ENCODE measurements around the gene ATPAF1.
A peak's percentile ranks its signal among the peaks of the same experiment; 100 is the strongest.

ATPAF1 gene

DNA sequence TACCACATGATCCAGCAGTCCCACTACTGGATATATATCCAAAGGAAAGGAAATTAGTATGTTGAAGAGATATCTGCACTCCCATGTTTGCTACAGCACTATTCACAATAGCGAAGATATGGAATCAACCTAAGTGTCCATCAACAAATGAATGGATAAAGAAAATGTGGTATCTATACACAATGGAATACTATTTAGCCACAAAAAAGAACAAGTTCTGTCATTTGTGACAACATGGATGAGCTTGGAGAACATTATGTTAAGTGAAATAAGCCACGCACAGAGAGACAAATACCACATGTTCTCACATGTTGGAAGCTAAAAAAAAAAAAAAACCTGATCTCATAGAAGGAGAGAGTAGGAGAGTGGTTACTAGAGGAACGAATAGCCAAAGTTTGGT lies 17.7 kb downstream of the ATPAF1 start:
- no peak for DNase-seq (ENCODE audit: low spot score)

DNA sequence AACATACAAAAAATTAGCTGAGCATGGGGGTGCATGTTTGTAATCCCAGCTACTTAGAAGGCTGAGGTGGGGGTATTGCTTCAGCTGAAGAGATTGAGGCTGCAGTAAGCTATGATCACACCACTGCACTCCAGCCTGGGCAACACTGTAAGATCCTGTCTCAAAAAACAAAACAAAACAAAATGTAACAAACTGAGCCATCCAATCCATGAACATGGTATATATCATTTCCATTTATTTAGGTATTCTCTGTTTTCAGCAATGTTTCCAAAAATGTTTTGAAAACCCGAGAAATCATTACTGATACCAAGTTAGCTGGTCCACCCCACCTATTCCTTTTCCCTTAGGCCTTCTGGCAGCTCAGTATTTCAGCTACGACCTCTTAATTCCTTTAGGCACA lies 18.4 kb downstream of the ATPAF1 start:
- DNase-seq (ENCODE audit: low spot score), result no peak

DNA sequence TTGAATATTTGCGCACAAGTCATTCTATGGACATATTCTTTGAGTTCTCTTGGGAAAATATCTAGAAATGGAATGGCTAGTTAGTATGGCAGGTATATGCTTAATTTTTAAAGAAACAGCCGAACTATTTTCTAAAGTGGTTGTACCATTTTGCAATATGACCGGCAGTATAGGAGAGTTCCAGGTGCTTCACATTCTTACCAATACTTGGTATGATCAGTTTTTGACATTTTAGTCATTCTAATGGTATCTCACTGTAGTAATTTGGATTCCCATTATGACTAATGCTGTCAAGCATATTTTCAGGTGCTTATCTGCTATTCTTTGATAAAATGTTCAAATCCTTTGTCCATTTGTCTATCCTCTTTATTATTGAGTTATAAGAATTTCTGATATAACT lies 20.6 kb downstream of the ATPAF1 start:
- no peak for DNase-seq (ENCODE audit: low spot score)

DNA sequence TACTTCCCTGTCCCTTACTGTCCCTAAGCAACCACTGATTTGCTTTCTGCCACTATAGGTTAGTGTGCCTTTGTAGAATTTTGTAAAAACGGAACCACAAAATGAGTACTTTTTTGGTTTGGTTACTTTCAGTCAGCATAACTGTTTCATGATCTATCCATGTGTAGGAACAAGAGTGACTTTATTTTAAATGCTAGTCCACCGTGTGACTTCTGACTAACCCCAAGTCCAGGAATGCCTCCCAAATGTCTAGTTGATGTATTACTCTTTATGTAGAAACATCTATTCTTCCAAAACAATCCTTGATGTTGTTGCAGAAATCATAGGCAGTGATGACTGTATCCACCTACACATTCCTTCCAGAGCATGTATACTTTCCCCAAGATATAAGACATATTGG lies 21.3 kb downstream of the ATPAF1 start:
- DNase-seq (ENCODE audit: low spot score), result no peak

DNA sequence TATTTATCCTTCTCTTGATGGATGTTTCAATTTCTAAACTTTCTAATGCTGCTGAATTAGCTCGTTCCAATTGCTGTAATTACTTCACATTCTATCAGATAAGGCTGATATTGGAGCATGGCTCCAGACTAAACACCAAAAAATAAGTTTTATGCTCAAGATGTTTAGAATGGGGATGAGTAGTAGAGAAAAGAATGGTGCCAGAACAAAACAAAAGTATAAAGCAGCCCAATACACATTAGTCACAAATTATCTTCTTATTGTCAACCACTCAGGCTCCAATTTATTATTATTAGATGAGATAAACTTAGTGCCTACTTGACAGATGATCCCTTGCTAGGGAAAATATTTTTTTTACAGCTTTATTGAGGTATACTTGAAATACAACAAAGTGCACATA lies 21.8 kb downstream of the ATPAF1 start:
- DNase-seq (ENCODE audit: low spot score), result no peak

DNA sequence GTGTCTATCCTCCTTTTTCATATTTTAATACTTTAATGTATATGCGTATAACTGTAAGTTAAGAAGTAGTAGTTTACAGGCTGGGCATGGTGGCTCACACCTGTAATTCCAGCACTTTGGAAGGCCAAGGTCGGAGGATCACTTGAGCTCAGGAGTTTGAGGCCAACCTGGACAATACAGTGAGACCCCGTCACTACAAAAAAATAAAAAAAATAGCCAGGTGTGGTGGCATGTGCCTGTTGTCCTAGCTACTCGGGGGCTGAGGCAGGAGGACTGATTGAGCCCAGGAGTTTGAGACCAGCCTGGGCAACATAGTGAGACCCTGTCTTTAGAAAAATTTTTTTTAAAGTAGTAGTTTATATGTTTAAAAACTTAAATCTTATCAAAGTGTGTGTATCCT lies 22.3 kb downstream of the ATPAF1 start:
- no peak for DNase-seq (ENCODE audit: low spot score)

DNA sequence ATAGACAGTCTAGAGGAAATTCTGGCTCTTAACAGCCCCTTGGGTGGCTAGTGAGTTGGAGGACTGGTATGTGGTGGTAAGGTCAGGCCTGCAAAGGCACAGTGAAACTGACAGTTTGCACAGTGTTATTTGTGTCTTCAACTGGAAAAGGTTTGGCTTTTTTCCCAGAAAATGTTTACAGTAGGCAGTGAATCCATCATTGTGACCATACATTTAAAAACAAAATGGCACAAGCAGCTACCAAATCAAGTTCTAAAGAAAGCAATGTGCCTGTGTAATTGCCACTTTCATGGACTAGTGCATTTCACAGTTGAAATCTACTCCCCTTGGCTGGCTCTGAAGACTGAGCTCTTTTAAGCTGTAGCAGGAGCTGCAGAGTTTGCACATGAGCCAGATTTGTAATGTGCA lies 24.8 kb downstream of the ATPAF1 start:
- DNase-seq (ENCODE audit: low spot score), result no peak

DNA sequence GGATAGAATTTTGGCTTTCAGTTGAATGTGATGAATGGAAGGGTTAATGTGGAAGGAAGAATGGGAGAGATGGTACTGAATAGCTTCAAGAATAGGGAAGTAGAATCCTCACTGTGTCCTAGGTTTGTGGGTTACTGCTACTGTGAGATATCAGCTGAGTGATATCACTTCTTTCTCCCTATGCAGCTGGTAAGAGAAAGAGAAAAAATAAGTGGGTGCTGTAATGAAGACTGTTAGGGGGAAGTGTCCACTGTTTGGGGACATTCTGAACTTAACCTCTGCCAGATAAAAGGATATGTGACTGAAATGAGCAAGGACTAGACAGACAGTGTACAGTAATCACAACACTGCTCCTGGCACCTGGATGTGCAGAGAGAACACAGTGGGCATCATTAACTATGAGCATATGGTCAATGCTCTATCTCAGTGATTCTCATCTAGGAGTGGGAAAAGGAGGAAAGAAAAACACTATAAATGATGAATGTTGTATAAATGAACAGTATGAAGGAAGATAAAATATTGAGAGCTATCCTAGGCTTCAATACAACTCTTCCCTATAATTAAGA lies 26.0 kb downstream of the ATPAF1 start:
- DNase-seq (ENCODE audit: low spot score), result no peak

DNA sequence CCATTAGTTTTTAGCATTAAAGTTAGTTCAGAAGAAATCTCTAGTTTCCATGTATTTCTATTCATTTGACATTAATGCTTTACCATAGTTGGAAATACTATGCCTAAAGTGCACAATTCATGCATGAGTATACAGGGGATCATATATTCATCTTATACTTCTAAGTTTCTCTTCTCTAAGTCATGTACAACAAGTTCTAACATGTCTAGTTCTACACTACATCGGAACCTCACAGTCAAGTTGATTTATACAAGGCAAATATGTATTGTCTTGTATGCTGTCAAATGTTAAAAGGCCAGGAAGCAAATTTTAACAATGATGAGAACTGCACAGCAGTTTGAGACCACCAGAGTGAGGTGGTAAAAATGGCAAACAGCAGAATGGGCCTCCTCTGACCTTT lies 28.6 kb downstream of the ATPAF1 start:
- no peak for DNase-seq (ENCODE audit: low spot score)

DNA sequence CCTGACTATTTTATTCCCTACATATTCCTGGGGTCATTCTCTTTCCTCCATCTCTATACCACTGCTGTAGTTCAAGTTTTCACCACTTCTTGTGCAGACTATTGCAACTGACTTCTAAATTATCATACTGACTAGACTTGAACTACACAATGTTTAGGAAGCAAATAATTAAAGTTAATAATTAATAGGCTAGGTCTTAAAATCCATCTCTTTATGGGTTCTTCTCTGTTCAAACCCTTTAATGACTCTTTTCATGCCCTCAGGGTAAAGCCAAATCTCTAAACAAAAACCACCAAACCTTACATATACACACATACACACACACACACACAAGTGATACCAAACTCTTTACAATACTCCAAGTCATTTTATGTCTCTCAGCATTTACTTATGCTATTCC lies 29.2 kb downstream of the ATPAF1 start:
- DNase-seq (ENCODE audit: low spot score), result no peak

DNA sequence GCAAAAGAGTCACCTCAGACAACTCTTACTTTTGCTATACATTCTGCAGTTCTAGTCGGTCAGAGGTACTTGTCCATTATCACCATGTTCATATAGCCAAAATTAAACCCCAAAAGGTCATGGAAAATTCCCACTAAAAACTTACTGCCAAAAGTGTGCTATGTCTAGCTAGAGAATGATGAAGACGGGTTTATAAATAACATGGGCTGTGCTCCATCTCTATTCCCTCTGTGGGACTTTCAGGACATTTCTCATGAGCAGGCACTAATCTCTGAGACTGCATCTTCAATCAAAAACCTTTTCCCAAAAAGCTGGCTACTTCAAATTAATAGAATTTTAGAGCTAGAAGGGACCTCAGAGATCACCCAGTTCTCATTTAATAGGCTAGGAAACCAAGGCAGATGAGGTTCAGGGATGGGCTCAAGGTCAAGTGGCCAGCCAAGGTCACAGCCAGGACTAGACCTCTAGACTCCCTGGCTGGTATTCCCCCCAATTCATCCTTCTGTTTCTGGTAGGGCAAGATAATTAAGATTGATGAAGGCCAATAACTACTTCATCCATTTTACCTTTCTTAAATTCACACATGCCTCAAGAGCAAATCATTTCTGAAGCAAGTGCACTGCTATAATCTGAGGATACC lies 30.6 kb downstream of the ATPAF1 start:
- DNase-seq (ENCODE audit: low spot score), result no peak

DNA sequence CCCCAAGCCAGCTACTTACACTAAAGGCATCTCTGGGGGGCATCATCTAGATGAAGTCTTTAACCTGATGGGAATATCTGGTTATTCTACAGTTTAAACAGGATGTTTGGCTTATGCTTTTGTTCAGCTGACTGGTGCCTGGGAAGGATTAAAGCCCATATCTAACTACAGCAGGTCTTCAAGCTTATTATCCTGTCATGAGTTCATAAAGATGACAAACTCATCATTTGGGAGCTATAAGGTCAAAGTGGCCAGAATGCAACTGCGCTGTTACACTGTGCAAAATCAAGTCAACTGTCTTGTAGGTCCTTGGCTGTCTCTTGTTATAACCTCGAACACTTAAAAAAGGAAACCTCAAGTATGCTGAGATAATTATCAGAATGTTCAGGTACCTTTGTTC lies 33.0 kb downstream of the ATPAF1 start:
- DNase-seq (ENCODE audit: low spot score), result no peak

DNA sequence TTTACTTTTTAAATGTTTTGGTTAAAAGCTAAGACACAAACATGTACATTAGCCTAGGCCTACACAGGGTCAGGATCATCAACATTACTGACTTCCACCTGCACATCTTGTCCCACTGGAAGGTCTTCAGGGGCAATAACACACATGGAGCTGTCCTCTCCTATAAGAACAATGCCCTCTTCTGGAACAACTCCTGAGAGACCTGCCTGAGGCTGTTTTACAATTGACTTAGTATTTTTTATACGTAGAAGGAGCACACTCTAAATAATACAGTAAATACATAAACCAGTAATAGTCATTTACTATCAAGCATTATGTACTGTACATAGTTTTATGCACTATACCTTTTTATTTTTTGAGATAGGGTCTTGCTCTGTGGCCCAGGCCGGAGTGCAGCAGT lies 37.4 kb downstream of the ATPAF1 start:
- no peak for DNase-seq (ENCODE audit: low spot score)

DNA sequence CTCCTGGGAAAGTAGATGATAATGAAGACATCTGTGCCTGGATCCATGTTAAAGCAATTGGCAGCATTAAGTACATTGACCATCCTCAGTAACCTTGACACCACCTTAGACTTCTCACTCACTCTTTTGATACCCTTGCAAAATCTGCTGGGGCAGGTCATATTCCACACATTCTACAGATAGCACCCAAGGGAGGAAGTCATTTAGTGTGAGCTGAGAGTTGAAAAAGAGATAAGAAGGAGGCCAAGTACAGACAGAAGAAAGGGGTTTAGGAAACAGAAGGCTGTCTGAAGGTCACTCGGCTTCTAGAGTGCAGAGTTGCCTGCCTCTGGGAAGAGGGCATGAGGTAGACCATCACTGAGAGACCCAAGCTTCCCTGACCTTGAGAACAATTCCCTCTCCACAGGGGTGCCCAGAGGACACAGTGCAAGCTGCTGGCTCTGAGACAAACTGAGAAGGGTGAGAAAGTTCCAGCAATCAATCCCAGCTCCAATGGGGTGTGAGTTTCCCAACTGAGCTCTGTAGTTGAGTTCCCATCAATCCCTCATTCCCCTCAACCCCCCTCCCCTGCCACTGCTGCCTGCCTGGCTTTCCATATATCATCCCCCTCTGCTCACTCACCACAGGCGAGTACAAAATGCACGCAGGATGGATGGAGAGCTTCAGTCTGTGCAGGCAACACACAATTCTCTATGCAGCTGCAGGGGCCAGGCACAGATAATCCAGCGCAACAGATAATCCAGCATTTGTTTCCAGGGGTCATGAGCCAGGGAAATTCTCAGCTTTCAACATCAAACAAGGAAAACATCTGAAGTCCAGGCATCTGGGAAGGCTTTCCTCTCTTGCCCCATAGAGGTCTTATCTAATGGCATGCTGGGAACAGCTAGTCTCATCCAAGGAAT lies 44.2 kb downstream of the ATPAF1 start:
- DNase-seq (ENCODE audit: low spot score), result no peak

DNA sequence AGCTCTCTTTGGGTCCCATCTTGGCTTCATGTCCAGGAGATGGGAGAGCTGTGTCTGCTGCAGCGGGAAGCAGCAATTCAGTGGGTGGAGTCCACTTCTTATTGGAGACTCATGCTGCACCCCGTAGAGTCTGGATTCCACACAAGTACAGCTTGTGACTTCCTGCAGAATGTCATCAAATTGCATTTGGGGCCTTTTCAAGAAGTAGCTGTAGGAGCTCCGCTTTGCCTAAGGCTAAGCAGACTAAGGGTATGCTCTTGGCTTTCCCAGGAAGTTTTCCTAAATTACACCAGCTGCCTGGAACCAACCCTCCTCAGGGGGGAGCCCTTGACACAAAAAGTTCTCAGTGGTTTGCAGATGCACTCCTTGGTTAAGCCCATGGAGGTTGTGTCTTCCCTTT lies 45.8 kb downstream of the ATPAF1 start:
- no peak for DNase-seq (ENCODE audit: low spot score)

DNA sequence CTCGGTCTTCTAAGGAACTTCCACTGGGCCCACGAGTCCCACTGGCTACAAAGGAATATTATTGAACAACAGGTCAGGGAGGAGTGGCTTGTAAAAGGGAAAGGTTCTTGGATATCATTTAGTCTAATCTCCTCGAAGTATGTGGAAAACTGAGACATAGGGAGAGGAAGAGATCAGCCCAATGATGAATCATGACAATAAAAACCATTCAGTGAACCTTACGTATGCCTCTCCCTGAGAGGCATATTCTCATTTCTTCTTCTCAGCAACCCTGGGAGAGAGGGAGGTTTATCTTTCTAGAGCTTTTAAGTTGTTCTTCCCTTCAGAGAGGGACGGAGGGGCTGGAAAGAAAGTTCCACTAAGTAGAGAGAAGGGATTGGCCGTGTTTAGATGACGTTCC lies 46.2 kb downstream of the ATPAF1 start:
- no peak for DNase-seq (ENCODE audit: low spot score)

DNA sequence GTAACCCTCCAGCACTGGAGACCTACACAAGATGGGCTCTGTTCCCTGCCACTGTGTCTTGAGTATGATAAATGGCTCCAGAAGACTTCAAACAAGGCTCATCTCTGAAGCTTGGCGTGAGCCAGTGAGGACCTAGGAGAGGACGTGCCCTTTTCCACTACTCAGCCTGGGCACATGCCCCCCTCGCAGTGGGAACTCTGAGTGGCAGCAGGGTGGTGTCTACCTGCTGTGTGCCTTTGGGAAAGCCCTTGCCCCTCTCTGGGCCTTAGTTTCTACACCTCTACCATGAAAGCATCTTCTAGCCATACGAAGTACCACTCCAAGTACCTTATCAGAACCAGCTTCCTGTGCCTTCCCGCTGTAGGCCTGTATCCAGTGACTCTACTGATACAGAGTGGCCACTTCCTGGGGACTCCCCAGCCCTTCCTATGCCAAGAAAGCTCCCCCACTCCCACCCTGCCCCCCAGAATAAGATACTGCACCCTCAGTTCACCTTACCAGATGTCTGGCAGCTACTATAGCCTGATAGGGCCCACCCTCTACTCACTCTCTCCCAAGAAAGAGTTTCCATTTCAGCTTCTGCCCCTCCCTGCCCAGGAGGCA lies 48.4 kb downstream of the ATPAF1 start:
- DNase-seq (ENCODE audit: low spot score), result no peak

DNA sequence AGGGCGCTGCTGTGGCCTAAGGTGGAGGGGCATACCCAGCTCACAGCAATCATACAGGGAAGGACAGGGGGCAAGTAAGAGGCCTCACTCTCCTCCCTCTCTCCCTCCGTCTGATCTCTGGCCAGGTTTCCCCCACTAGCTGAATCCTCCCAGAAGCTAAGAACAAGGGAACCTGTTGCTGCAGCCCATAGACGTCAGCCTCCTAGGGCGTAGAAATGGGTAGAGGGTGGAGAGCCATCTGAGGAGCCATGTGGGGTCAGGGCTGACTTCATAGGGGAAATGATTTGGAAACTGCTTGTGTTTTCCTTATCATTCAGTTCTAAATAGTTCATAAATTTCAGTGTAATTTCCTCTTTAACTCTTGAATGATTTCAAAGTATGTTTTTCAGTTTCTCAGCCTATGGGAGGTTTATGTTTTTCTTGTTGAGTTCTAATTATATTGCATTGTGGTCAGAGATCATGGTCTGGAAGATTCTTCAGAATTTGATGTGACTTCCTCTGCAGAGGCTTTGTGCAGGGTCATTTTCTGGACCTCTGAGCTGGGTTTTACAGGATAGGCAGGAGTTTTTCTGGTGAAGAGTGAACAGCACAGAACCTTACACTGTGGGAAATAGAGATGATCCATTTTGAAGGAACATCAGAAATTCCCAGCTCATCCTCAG lies 49.3 kb downstream of the ATPAF1 start:
- DNase-seq (ENCODE audit: low spot score), result no peak

DNA sequence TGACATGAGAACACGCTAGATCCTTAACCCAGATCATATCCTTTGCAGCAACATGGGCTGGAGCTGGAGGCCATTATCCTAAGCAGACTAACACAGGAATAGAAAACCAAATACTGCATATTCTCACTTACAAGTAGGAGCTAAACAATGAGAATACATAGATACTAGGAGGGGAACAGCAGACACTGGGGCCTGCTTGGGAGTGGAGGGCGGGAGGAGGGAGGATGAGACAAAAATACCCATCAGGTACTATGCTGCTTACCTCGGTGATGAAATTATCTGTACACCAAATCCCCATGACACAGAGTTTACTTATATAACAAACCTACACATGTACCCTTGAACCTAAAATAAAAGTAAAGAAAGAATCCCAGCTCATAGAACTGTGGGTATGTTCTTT lies 50.3 kb downstream of the ATPAF1 start:
- DNase-seq (ENCODE audit: low spot score), result no peak

DNA sequence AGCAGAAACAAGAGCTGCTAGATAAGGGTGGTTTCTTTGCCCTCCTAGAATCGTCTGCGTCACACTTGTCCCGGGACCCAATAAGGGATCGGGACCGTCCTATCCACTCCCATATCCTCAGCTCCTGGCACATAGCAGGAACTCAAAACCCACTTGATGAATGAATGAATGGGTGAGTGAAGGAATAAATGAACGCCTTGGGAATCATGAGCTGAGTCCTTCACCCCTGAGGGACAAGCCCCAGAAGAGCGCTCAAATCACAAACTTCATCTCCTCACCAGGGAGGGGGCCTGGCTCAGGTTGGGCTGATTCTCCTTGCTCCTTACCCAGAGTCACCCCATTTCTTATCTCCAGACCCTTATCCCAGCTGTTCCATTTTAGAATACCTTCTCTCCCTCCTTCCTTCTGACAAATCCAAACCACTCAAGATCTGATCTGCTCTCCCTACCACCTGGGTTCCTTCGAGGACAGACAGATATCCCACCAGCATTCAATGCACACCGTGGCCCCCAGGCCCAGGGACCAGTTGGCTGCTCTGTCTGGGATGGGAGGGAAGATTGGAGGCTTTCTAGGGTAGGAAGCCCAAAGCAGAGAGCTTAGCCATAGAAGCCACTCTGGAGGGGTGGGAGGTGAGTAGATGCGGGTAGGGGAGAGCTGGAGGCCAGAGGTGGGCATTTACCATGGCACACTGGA lies 50.9 kb downstream of the ATPAF1 start:
- DNase-seq (ENCODE audit: low spot score), result no peak

DNA sequence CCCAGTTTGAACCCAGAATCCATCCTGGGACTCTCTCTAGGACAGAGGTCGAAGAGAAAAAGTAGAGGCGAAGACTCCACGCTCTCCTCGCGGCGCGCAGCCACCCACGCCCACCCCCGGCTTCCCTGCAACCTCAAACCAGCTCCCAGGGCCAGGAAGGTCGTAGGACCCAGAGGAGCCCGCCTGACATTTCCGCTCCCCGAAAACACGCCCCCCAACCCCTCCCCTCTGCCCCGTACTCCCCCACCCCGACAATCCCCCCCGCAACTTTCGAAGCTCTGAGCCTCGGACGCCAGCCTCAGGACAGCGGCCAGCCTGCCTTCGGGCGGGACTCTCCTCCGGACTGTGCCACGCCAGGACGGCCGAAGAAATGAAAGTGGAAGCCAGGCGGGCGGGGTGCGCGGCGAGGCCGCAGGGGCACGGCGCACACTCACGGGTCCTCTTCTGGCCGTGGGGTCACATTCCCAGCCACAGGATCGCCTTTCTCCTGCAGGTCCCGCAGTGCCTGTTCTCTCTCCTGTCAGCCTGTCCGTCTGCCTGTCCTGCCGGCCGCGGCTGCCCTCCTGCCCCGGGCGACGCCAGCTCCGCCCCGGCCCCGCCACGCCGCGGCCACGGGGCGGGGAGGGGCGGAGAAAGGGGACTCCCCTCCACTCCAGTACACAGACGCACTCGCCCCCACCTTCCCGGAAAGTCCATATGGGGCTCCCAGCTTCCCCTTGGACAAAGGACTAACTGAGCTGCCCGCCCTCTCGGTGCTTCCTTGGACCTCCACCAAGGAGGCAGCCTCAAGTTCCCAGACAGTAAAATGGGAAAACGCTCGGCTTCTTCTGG lies 51.7 kb downstream of the ATPAF1 start, which contains the start of gene MOB3C:
TSS of gene MOB3C (minus strand) at position 535 of the 831 bp plus-strand sequence. CDS start 3,490 bp downstream, outside the sequence.
- peak; percentile 40 for DNase-seq (ENCODE audit: low spot score)

All from kidney capillary endothelial cell (primary cell).